HepG2 (cell line): ENCODE data around the gene AXDND1. TPM values are rescaled to one million over a fixed set of nuclear protein-coding genes. Genes with fewer than 3 reads are reported as not detected.
A peak's percentile ranks its signal among the peaks of the same experiment; 100 is the strongest.

ENCODE experiments used
- DR1 ChIP-seq: sonication (generic); formaldehyde crosslinking; IDR thresholded peaks from 2 replicates; pipeline ENCODE4 v1.8.0; 2021; ENCODE audit warnings: mild to moderate bottlenecking, missing genetic modification reagents, inconsistent platforms
- ELF1 ChIP-seq: sonication (generic); formaldehyde crosslinking; IDR thresholded peaks from 2 replicates; pipeline ENCODE4 v1.4.0; 2020; ENCODE audit warnings: missing genetic modification reagents
- NCOA5 ChIP-seq: sonication (generic); formaldehyde crosslinking; IDR thresholded peaks from 2 replicates; pipeline ENCODE4 v1.4.0; 2020; ENCODE audit warnings: missing genetic modification reagents
- NFATC3 ChIP-seq: sonication (generic); formaldehyde crosslinking; IDR thresholded peaks from 2 replicates; pipeline ENCODE4 v1.5.1; 2020; ENCODE audit warnings: mild to moderate bottlenecking, missing genetic modification reagents
- RAD51 ChIP-seq: fragments of 450-650 bp; IDR thresholded peaks from 2 replicates; pipeline ENCODE4 v1.6.1; 2016; ENCODE audit warnings: borderline replicate concordance
- RBAK ChIP-seq: sonication (generic); formaldehyde crosslinking; IDR thresholded peaks from 2 replicates; pipeline ENCODE4 v1.5.1; 2020; ENCODE audit warnings: mild to moderate bottlenecking, missing genetic modification reagents
- ZNF260 ChIP-seq: sonication (generic); formaldehyde crosslinking; IDR thresholded peaks from 2 replicates; pipeline ENCODE4 v1.4.0; 2020; ENCODE audit warnings: missing genetic modification reagents, low read depth, mild to moderate bottlenecking, borderline replicate concordance
- ZNF326 ChIP-seq: sonication (generic); formaldehyde crosslinking; IDR thresholded peaks from 2 replicates; pipeline ENCODE4 v1.4.0; 2020; ENCODE audit warnings: missing genetic modification reagents, borderline replicate concordance
- ZNF337 ChIP-seq: sonication (generic); formaldehyde crosslinking; IDR thresholded peaks from 2 replicates; pipeline ENCODE4 v1.5.1; 2020; ENCODE audit warnings: missing genetic modification reagents, low read depth, mild to moderate bottlenecking, borderline replicate concordance
- ZNF33A ChIP-seq: sonication (generic); formaldehyde crosslinking; IDR thresholded peaks from 2 replicates; pipeline ENCODE4 v1.5.1; 2020; ENCODE audit warnings: missing genetic modification reagents, mild to moderate bottlenecking, moderate library complexity, borderline replicate concordance
- ZNF556 ChIP-seq: sonication (generic); formaldehyde crosslinking; IDR thresholded peaks from 2 replicates; pipeline ENCODE4 v1.4.0; 2020; ENCODE audit warnings: mild to moderate bottlenecking, missing genetic modification reagents, borderline replicate concordance
- polyA plus RNA-seq, 8 experiments: library from polyadenylated mRNA; depleted of rRNA in 3 of 8; stranded (reverse) in 7 of 8; unstranded in 1 of 8; fragments of >200 nt; fragmentation: Illumina TruSeq in 4 of 8; extraction: Trizol in 4 of 8; gene quantifications; 2 replicates each; pipeline versions ENCODE4 v1.2.1 to v1.2.3, GENCODE V29; 2011 to 2016; ENCODE audit warnings: low read depth in 4 of 8, missing spikeins in 1 of 8, mixed read lengths in 1 of 8; ENCODE audit not compliant: insufficient read depth in 1 of 8
- total RNA-seq, 5 experiments: library from RNA; depleted of rRNA; stranded (reverse); fragments of >200 nt; fragmentation: Illumina TruSeq; extraction: Trizol; gene quantifications; 2 replicates each; pipeline ENCODE4 v1.2.3, GENCODE V29; 2016; ENCODE audit warnings: low read depth in 1 of 5
- TF ChIP-seq, protein P1 (sequence below): sonication (generic); formaldehyde crosslinking; IDR thresholded peaks from 2 replicates; pipeline ENCODE4 v1.4.0; 2020; ENCODE audit warnings: missing genetic modification reagents
- TF ChIP-seq, protein P2 (sequence below): sonication (generic); formaldehyde crosslinking; IDR thresholded peaks from 2 replicates; pipeline ENCODE4 v1.5.0; 2020; ENCODE audit warnings: missing genetic modification reagents
- TF ChIP-seq, protein P3 (sequence below): IDR thresholded peaks from 2 replicates; pipeline ENCODE4 v1.6.1; 2016; ENCODE audit warnings: mild to moderate bottlenecking
- TF ChIP-seq, protein P4 (sequence below): sonication (generic); formaldehyde crosslinking; IDR thresholded peaks from 2 replicates; pipeline ENCODE4 v1.5.1; 2020; ENCODE audit warnings: missing genetic modification reagents, mild to moderate bottlenecking, borderline replicate concordance
- TF ChIP-seq, protein P5 (sequence below): sonication (generic); formaldehyde crosslinking; IDR thresholded peaks from 2 replicates; pipeline ENCODE4 v1.4.0; 2020; ENCODE audit warnings: missing genetic modification reagents, borderline replicate concordance

AXDND1 gene
- total and polyA plus RNA-seq, 2 of the 13 experiments (the other 11 are each of a cell fraction or from before 2014, with no cell fraction given): 0.15 to 0.40 TPM

DNA sequence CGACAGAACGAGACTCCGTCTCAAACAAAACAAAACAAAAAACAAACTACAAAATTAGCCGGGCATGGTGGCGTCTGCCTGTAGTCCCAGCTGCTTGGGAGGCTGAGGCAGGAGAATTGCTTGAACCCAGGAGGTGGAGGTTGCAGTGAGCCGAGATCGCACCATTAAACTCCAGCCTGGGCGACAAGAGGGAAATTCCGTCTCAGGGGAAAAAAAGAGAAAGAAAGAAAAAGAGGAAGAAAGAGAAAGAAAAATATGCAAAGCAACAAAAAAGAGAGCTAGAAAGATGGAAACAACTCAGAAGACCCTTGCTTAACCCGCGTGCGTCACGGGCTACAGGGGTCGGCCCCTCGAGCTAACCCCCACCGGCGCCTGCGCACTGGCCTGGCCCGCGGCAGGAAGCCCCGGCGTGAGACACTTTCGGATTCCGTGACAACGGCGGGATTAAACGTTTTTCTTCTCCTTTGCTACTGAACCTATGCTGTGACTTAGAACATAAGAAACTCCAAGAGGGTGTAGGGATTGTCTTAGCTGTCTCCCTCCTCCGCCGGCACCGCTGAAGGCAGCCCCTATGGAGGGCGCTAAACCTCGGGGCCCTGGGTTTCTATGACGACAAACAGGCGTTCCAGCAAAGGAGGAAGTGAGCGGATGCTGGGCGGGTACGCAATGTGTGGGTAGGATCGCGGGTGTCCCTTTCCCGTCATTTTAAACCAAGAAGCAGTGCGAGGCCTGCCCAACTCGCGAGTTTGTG, at the start of gene AXDND1 (continued):
- no peak for TF ChIP-seq ZNF556 (CRISPR knock-in tag)
- TF ChIP-seq, protein P1, sequence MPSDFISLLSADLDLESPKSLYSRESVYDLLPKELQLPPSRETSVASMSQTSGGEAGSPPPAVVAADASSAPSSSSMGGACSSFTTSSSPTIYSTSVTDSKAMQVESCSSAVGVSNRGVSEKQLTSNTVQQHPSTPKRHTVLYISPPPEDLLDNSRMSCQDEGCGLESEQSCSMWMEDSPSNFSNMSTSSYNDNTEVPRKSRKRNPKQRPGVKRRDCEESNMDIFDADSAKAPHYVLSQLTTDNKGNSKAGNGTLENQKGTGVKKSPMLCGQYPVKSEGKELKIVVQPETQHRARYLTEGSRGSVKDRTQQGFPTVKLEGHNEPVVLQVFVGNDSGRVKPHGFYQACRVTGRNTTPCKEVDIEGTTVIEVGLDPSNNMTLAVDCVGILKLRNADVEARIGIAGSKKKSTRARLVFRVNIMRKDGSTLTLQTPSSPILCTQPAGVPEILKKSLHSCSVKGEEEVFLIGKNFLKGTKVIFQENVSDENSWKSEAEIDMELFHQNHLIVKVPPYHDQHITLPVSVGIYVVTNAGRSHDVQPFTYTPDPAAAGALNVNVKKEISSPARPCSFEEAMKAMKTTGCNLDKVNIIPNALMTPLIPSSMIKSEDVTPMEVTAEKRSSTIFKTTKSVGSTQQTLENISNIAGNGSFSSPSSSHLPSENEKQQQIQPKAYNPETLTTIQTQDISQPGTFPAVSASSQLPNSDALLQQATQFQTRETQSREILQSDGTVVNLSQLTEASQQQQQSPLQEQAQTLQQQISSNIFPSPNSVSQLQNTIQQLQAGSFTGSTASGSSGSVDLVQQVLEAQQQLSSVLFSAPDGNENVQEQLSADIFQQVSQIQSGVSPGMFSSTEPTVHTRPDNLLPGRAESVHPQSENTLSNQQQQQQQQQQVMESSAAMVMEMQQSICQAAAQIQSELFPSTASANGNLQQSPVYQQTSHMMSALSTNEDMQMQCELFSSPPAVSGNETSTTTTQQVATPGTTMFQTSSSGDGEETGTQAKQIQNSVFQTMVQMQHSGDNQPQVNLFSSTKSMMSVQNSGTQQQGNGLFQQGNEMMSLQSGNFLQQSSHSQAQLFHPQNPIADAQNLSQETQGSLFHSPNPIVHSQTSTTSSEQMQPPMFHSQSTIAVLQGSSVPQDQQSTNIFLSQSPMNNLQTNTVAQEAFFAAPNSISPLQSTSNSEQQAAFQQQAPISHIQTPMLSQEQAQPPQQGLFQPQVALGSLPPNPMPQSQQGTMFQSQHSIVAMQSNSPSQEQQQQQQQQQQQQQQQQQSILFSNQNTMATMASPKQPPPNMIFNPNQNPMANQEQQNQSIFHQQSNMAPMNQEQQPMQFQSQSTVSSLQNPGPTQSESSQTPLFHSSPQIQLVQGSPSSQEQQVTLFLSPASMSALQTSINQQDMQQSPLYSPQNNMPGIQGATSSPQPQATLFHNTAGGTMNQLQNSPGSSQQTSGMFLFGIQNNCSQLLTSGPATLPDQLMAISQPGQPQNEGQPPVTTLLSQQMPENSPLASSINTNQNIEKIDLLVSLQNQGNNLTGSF: no peak
- no peak for TF ChIP-seq ZNF337 (CRISPR knock-in tag)
- TF ChIP-seq NFATC3 (CRISPR knock-in tag): no peak
- TF ChIP-seq RBAK (CRISPR knock-in tag): no peak
- no peak for TF ChIP-seq ZNF260
- TF ChIP-seq, protein P2, sequence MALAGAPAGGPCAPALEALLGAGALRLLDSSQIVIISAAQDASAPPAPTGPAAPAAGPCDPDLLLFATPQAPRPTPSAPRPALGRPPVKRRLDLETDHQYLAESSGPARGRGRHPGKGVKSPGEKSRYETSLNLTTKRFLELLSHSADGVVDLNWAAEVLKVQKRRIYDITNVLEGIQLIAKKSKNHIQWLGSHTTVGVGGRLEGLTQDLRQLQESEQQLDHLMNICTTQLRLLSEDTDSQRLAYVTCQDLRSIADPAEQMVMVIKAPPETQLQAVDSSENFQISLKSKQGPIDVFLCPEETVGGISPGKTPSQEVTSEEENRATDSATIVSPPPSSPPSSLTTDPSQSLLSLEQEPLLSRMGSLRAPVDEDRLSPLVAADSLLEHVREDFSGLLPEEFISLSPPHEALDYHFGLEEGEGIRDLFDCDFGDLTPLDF (CRISPR knock-in tag): no peak
- TF ChIP-seq, protein P3, sequence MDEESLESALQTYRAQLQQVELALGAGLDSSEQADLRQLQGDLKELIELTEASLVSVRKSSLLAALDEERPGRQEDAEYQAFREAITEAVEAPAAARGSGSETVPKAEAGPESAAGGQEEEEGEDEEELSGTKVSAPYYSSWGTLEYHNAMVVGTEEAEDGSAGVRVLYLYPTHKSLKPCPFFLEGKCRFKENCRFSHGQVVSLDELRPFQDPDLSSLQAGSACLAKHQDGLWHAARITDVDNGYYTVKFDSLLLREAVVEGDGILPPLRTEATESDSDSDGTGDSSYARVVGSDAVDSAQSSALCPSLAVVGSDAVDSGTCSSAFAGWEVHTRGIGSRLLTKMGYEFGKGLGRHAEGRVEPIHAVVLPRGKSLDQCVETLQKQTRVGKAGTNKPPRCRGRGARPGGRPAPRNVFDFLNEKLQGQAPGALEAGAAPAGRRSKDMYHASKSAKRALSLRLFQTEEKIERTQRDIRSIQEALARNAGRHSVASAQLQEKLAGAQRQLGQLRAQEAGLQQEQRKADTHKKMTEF (CRISPR knock-in tag): peak; percentile 72
- TF ChIP-seq RAD51: no peak
- TF ChIP-seq ELF1: peak; percentile 92
- TF ChIP-seq DR1 (CRISPR knock-in tag): no peak
- TF ChIP-seq NCOA5 (CRISPR knock-in tag): no peak
- TF ChIP-seq ZNF326 (CRISPR knock-in tag): no peak
- TF ChIP-seq, protein P4, sequence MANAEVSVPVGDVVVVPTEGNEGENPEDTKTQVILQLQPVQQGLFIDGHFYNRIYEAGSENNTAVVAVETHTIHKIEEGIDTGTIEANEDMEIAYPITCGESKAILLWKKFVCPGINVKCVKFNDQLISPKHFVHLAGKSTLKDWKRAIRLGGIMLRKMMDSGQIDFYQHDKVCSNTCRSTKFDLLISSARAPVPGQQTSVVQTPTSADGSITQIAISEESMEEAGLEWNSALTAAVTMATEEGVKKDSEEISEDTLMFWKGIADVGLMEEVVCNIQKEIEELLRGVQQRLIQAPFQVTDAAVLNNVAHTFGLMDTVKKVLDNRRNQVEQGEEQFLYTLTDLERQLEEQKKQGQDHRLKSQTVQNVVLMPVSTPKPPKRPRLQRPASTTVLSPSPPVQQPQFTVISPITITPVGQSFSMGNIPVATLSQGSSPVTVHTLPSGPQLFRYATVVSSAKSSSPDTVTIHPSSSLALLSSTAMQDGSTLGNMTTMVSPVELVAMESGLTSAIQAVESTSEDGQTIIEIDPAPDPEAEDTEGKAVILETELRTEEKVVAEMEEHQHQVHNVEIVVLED (CRISPR knock-in tag): peak; percentile 58; the same call in 1 of the 2 replicates
- no peak for TF ChIP-seq ZNF33A
- TF ChIP-seq, protein P5, sequence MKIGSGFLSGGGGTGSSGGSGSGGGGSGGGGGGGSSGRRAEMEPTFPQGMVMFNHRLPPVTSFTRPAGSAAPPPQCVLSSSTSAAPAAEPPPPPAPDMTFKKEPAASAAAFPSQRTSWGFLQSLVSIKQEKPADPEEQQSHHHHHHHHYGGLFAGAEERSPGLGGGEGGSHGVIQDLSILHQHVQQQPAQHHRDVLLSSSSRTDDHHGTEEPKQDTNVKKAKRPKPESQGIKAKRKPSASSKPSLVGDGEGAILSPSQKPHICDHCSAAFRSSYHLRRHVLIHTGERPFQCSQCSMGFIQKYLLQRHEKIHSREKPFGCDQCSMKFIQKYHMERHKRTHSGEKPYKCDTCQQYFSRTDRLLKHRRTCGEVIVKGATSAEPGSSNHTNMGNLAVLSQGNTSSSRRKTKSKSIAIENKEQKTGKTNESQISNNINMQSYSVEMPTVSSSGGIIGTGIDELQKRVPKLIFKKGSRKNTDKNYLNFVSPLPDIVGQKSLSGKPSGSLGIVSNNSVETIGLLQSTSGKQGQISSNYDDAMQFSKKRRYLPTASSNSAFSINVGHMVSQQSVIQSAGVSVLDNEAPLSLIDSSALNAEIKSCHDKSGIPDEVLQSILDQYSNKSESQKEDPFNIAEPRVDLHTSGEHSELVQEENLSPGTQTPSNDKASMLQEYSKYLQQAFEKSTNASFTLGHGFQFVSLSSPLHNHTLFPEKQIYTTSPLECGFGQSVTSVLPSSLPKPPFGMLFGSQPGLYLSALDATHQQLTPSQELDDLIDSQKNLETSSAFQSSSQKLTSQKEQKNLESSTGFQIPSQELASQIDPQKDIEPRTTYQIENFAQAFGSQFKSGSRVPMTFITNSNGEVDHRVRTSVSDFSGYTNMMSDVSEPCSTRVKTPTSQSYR (CRISPR knock-in tag): no peak
